Amniotic epithelial cell (primary cell): ENCODE data around the gene SPRYD4.

ENCODE experiments used
- DNase-seq: peaks from one replicate; pipeline ENCODE4 v3.0.0-alpha.2; 2010; ENCODE audit warnings: low read depth

Gene SPRYD4

DNA sequence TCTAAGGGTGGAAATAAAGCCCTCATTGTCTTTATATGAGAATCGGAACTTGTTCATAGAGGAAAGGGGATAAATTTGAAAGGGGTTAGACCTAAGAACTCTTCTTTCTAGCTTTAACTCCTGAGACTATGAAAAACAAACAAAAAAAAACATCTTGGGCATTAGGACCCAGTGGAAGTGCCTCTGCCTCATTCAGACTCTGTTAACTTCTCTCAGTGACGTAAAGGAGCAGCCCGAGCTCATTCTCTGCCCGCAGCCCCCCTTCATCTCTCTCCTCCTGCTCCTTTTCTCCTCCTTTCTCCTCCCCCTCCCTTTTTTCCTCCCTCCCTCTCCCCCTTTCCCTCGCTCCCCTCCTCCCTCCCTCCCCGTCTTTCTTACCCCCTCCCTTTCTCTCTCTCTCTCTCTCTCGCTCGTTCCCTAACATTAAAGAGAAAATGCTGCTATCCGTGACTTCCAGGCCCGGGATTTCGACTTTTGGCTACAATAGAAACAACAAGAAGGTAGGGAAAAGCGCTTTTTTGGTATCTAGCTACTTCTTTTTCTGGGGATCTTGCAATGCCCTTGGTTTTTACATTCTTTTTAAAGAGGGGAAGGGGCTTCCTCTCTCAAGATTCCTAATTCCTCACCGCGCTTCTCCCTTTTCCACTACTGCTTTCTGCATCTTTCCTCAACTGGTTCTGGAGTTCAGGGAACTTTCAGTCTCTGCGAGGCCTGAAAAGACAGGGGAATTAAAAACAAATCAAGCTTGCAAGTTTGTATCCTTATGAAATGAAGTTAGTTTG lies 53.4 kb downstream of the SPRYD4 start, which contains the start of gene RBMS2:
Gene RBMS2, plus strand, starts transcription at position 231 of the 782 bp plus-strand sequence. Its CDS starts 204 bp downstream, at position 435.
- peak; percentile 97 for DNase-seq

DNA sequence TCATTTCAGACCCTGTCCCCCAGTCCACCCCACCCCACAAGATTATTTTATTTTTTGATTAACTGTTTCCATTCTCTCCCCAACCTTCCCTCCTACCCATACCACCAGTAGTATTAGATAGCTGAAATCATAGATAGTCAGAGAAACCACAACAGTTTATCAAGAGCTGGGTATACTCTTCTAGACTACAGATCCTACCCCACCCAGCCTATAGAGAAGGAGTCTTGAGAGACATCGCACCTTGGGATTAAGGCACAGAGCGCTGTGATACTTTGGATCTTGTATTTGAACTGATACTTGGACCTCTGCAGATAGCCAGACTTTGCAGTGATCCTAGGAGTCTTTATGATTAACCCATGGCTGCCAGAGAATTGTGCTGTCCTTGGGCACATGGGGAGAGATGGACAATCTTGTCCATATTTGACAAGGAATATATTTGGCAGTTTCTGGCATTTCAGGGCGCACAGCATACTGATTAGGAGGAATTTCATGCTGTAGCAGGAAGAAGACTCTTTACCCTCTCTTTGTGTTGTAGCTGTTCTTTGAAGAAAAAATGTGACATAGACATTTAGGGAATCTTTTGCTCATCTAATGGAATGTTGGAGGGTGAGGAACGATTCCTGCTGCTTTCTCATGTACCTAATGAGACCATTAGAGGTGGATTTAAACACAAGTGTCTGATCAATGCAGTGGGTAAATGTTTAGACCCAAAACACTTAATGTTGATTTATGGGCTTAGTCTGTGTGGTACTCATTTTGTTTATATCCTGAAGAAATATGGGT lies 54.2 kb downstream of the SPRYD4 start:
- DNase-seq, result peak; percentile 38

DNA sequence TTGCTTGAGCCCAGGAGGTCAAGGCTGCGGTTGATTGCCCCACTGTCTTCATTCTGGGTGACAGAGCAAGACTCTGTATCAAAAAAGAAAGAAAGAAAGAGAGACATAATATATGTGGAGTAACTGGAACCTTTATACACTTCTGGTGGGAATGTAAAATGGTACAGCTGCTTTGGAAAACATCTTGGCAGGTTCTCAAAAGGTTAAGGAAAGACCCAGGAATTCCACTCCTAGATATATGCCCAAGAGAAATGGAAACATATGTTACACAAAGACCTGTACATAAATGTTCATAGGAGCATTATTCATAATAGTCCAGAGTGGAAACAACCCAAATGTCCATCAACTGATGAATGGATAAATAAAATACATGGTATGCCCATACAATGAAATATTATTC lies 60.5 kb downstream of the SPRYD4 start:
- no peak for DNase-seq
